ENCODE results near the gene LZTFL1.

DNA sequence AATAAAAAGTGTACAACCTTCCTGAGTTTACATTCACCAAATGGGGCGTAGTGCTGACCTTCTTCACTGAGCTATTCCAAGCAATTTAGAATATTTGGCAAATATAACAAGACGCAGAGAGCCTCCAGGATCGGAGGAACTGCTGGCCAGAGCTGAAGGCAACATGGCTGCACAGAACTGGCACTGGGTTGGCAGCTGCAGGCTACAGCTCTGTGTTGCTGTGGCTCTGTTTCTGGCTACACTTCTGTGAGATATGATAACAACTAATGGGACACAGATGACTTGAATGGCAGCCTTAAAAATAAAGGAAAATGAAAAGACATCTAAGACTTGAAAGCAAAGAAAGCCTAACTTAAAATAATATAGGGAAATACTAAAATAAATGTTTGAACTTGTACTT, 34.8 kb downstream of the LZTFL1 start:
- TF ChIP-seq, protein P1, sequence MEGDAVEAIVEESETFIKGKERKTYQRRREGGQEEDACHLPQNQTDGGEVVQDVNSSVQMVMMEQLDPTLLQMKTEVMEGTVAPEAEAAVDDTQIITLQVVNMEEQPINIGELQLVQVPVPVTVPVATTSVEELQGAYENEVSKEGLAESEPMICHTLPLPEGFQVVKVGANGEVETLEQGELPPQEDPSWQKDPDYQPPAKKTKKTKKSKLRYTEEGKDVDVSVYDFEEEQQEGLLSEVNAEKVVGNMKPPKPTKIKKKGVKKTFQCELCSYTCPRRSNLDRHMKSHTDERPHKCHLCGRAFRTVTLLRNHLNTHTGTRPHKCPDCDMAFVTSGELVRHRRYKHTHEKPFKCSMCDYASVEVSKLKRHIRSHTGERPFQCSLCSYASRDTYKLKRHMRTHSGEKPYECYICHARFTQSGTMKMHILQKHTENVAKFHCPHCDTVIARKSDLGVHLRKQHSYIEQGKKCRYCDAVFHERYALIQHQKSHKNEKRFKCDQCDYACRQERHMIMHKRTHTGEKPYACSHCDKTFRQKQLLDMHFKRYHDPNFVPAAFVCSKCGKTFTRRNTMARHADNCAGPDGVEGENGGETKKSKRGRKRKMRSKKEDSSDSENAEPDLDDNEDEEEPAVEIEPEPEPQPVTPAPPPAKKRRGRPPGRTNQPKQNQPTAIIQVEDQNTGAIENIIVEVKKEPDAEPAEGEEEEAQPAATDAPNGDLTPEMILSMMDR (IDR thresholded peaks at IDR 0.05; ENCODE audit: extremely low read depth in 1 of 2, insufficient read depth in 1 of 2, low read depth in 1 of 2, low read length in 2 of 2) = no peak
- TF ChIP-seq POLR2A (IDR thresholded peaks at IDR 0.05; ENCODE audit: low read depth, low read length) (no peak), JUN (IDR thresholded peaks at IDR 0.05; ENCODE audit: borderline replicate concordance, insufficient read depth, insufficient read length, low read depth) (no peak)
- TF ChIP-seq, protein P2, sequence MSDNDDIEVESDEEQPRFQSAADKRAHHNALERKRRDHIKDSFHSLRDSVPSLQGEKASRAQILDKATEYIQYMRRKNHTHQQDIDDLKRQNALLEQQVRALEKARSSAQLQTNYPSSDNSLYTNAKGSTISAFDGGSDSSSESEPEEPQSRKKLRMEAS (IDR thresholded peaks at IDR 0.05; ENCODE audit: insufficient read depth, insufficient read length) = no peak
